ENCODE measurements around the gene PRKG1.

PRKG1 gene

GRCh38 chr10:51806079-51806835 lies 732.0 kb downstream of the PRKG1 start:
- no peak for DNase-seq (ENCODE audit: low read depth)

DNA sequence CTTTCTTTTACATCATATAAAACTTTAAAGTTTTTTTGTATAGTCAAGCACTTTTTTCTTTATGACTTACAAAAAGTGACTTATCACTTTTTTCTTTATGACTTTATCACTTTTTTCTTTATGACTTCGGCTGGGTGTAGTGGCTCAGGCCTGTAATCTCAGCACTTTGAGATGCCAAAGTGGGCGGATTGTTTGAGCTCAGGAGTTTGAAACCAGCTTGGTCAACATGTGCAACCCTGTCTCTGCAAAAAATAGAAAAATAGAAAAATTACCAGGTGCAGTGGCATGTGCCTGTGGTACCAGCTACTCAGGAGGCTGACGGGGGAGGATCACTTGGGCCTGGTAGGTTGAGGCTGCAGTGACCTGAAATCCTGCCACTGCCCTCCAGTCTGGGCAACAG lies 733.9 kb downstream of the PRKG1 start:
- no peak for DNase-seq (ENCODE audit: low read depth)

GRCh38 chr10:51815723-51816122 lies 741.4 kb downstream of the PRKG1 start:
- no peak for DNase-seq (ENCODE audit: low read depth)

GRCh38 chr10:51821045-51821444 lies 746.8 kb downstream of the PRKG1 start:
- no peak for DNase-seq (ENCODE audit: low read depth)

- DNase-seq (ENCODE audit: low read depth), result no peak
These were observed 747.5 kb downstream of the PRKG1 start for GRCh38 chr10:51821745-51822144.

DNA sequence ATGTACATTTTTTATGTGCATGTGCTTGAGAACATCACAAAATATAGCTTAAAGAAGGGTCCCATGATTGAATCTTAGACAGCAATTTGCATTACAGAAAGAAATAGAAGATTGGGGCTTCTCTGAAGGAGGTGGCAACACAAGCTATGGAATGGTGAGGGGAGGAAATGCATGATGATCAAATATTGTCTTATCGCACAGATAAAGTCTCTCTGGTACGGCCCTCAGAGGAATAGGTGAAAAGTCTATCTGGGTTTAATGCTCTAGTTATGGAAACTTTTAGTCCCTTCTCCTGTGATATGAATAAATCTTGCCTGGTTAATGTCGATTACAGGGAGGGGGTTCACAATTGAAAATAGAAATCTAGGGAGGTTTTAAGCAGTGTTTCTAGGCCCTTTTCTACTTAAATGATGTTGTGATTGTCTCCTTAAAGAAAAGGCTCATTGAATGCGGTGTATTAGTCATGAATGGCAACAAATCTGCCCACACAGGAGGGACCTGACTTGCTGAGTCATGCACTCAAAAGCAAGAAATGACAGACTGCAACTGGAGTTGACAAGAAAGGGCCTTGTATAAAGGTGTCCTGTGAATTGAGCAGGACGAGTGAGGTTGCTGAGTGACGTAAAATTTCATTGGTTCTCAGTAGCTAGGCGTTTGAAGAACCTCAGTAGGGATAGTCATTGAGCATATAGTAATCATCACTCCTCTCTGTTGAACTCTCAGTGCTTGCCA lies 758.5 kb downstream of the PRKG1 start:
- no peak for DNase-seq (ENCODE audit: low read depth)

DNA sequence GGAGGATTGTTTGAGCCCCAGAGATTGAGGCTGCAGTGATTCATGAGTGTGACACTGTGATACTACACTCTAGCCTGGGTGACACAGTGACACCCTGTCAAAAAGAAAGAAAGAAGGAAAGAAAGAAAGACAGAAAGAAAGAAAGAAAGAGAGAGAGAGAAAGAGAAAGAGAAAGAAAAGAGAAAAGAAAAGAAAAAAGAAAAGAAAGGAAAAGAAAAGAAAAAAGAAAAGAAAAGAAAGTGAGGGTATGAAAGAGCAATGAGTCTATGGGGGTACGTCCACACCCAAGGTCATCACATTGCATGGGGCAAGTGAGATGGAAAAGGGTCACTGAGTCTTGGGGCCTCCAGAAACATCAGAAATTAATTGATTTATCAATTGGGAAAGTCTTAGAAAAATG lies 760.3 kb downstream of the PRKG1 start:
- DNase-seq (ENCODE audit: low read depth), result no peak

GRCh38 chr10:51838471-51838870 lies 764.2 kb downstream of the PRKG1 start:
- no peak for DNase-seq (ENCODE audit: low read depth)

DNA sequence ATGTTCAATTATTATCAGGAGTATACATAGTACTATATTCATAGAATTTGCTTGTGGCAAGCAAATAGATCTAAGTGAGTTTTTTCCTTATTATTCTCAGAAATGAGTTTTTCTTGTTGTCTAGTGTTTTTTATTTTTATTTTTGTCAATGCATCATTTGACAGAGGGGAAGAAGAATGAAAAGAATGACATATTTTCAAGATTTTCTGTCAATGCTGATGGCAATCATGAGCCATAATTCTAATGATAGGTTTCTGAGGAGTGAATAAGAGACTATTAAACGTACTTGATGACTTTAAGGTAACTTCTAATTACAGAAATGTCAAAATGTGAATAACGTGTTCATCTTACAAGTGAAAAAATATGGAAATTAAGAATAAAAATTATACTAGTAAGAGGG lies 769.7 kb downstream of the PRKG1 start:
- DNase-seq (ENCODE audit: low read depth), result no peak

DNA sequence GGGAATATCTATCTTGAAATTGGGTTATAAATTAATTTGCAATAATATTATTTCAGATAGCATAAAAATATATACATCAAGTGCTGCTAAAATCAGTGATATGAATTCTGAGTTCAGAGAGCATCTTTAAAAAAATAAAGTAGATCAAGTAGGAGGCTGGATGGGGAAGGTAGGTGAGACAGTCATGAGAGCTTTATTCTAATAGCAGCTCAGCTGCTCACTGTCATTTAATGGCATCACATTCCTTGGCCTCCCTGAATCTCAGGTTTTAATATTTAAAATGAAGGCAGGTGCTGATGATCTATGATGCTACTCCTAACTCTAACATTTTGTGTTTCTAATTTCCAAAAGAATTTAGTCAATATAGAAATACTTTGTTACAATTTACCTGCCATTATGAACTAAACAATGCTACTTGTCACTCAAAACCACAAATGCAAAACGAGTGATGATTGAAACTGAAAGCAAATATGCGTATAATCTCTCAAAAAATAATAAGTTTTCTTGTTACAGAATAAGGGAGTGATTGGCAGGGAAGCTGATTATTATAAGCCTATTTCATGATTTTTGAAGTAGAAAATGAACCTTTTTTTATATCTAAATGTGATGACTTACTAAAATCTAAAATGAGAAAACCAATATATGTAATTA lies 772.7 kb downstream of the PRKG1 start:
- no peak for DNase-seq (ENCODE audit: low read depth)

GRCh38 chr10:51852297-51852696 lies 778.0 kb downstream of the PRKG1 start:
- no peak for DNase-seq (ENCODE audit: low read depth)

DNA sequence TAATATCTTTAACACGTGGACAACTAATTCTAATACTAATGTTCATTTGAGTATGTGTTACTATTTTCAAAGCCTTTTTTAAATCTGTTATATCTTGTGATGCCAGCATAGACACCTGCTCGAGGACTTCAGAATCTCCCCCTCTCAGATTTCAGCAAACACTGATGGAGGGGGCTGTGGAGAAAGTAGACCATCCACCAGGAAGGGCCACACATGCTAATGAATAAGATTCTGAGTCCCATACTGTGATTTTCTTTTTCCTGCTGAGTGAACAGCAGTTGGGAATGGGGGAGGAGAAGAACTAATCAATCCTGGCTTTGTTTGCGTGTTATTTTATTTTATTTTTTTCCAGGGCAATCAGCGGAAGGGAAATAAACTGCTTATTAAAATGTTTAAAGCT lies 783.0 kb downstream of the PRKG1 start:
- DNase-seq (ENCODE audit: low read depth), result no peak

DNA sequence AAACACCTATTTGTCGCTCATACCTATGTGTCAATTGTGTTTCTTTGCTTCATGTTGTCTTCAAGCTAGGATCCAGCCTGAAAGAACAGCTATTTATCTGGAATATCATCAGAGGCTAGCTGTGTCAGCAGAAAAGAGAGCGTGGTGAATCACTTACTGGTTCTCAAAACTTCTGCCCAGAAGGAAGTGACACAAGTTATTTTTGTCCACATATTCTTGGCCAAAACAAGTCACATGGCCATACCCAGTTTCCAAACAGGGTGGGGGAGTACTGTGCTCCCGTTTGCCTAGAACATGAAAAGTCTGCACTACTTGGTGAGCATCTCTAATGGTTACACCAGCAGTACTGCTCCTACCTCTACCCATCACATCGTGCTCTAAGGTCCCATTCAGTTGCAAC lies 786.0 kb downstream of the PRKG1 start:
- DNase-seq (ENCODE audit: low read depth), result no peak

DNA sequence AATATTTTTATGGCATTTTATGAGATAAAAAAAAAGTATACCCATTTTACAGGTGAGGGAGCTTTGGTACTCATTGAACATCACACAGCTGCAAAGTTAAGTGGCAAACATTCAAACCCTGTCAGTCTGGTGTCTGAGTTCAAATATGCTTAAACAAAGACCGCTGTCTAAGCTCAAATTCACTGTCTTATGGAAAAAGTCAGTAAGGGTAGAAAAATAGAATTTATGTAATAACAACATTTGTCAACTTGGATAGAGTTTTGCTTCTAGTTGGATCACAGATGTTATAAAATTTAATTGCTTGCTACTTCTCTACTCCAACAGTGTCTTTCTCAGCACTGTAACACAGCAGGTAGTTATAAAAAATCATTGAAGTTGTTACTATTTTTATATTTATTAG lies 786.8 kb downstream of the PRKG1 start:
- no peak for DNase-seq (ENCODE audit: low read depth)

DNA sequence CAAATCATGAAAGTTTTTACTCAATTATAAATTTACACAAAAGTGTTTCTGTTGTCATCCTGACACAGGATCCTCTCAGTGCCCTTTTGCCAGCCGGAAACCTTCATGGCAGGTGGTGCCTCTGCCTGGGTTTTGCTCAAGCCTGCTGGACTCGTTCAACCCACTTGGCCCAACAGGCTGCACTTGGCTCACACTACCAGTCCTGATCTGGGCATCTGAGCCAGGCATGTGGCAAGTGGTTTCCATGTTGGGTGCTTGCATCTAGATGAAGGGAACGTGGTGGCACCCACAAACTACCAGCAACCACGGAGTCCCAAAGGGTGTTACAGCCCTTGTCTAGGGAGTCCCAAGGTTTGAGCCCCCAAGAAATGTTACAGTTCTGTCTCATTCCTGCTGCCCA lies 787.4 kb downstream of the PRKG1 start:
- no peak for DNase-seq (ENCODE audit: low read depth)

- DNase-seq (ENCODE audit: low read depth), result no peak
These were observed 787.9 kb downstream of the PRKG1 start for GRCh38 chr10:51862149-51862548.

GRCh38 chr10:51867956-51868355 lies 793.7 kb downstream of the PRKG1 start:
- DNase-seq (ENCODE audit: low read depth), result no peak

DNA sequence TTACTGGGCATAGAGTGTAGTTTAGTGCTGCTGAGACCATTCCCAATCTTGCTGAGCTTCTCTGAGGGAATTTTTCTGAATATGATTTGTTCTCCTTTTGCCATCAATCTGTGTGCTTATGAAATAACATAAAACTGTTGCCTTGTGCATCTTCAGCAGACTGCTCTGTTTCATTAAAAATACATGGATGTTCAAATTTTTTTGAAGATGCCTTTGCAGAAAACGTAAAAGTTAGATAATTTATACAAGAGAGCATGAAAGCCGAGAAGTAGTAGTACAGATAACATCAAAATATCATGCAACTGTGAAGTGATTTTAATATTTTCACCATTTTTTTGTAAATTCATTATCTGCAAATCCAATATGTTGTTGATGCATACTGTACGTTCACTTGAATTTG lies 799.8 kb downstream of the PRKG1 start:
- no peak for DNase-seq (ENCODE audit: low read depth)

DNA sequence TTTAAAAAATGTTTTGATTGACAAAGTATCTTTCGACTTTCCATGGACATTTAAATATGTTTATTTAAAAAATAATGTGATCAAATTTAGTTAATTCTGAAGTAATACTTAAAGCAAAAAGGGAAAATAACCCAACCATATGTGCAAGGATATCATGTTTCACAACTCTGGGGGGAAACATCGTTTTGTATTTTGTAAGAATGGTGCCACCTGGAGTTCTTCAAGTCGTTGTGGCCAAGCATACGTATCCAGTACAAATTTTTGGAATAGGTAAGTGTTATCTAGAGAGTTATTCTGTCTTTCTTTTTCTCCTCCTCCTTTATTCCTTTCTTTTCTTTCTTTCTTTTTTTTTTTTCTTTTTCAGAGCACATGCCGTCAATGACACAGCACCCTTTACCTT lies 801.3 kb downstream of the PRKG1 start:
- DNase-seq (ENCODE audit: low read depth), result no peak

GRCh38 chr10:51876503-51876902 lies 802.2 kb downstream of the PRKG1 start:
- no peak for DNase-seq (ENCODE audit: low read depth)

DNA sequence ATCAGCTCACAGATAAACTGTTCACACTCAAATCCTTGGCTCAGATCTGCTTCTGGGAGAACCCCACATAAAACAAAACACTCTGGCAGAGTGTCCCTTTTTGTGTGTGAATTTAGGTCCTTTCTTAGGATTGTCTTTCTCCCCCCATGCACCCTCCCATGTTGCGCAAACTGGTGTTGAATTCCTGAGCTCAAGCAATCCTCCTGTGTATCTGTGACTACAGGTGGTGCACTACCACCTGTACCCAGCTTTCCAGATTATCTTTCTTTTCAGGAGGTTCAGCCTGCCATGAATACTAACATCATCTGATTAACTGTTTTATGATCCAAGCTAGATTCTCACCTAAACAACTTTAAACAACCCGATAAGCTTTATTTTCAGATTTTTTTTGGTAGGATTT lies 802.7 kb downstream of the PRKG1 start:
- no peak for DNase-seq (ENCODE audit: low read depth)

DNA sequence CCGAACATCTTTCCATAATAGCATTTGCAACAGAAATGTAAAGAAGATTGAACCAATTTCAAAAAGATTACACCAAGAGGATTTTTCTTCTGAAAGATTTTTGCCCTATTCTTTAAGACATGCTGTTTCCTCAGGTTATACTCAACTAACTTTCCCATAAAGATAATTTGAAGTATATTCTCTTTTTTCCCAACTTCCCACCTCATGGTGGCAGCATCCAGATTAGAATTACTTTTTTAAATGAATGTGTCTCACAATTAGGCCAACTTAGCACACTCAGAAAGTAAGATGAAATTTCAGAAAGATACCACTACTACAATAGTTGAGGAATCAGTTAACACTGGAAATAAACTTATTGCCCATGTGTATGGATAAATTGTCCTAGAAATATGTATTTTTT lies 803.3 kb downstream of the PRKG1 start:
- DNase-seq (ENCODE audit: low read depth), result no peak

- no peak for DNase-seq (ENCODE audit: low read depth)
These were observed 804.4 kb downstream of the PRKG1 start for GRCh38 chr10:51878695-51879094.

All from HS-27A (cell line).